Skin epidermis (tissue), 12 donors: Measurements from ENCODE around the gene TOX2.

Source experiments
- H3K27ac ChIP-seq, 21 experiments: fragments of 200-600 bp; sonication (generic) in 11 of 21; one replicate each; pipeline ENCODE4 v1.5.0; 2020; ENCODE audit warnings: mild to moderate bottlenecking in 3 of 21, inconsistent platforms in 2 of 21, moderate library complexity in 2 of 21
- H3K4me3 ChIP-seq, 7 experiments: fragments of 200-600 bp; sonication (generic) in 2 of 7; one replicate each; pipeline ENCODE4 v1.5.0; 2020; ENCODE audit warnings: inconsistent platforms in 2 of 7, mild to moderate bottlenecking in 2 of 7, moderate library complexity in 1 of 7

TOX2 gene

GRCh38 chr20:44081476-44081875 is 166.8 kb downstream of the TOX2 start:
- no peak overlapping the region for H3K27ac ChIP-seq
- no peak overlapping the region for H3K4me3 ChIP-seq

- Histone ChIP-seq H3K4me3 (no peak overlapping the region), H3K27ac (no peak overlapping the region)
Measured at GRCh38 chr20:44081888-44082287, 167.2 kb downstream of the TOX2 start.

DNA sequence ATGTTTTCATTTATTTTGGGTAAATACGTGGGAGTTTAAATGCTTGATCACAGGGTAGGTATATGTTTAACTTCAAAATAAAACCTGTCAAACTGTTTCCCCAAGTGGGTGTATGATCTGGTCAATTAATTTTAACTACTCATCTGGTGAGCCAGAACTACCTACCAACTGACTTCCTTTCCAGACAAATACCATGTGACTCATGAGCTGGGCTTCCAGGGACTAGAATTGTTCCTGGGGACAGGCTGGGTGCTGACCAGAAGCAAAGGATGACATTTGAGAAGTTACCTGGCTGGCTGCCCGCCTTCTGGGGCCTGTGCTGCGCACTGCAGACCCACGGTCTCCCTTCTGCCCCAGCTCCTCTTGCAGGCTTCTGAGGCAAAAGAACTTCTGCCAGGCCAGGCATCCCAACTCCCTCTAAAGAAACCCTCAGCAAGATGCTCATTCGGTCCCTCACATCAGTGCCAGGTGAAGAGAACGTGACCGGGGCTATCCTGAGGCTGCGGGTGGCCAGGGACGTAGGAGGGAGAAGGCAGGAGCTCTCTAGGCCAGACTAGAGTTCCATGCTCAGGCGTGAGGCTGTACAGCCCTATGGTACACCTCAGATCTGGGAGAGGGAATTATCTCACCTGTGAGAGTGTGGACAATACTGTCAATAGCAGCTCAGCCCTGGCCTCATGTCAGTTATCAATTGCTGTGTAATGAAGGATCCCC is 168.7 kb downstream of the TOX2 start:
- H3K4me3 ChIP-seq: no peak overlapping the region
- no peak overlapping the region for H3K27ac ChIP-seq

GRCh38 chr20:44084439-44084838 is 169.8 kb downstream of the TOX2 start:
- Histone ChIP-seq H3K27ac (no peak overlapping the region), H3K4me3 (no peak overlapping the region)

GRCh38 chr20:44084891-44085290 is 170.2 kb downstream of the TOX2 start:
- H3K4me3 ChIP-seq: no peak overlapping the region
- H3K27ac ChIP-seq: no peak overlapping the region

DNA sequence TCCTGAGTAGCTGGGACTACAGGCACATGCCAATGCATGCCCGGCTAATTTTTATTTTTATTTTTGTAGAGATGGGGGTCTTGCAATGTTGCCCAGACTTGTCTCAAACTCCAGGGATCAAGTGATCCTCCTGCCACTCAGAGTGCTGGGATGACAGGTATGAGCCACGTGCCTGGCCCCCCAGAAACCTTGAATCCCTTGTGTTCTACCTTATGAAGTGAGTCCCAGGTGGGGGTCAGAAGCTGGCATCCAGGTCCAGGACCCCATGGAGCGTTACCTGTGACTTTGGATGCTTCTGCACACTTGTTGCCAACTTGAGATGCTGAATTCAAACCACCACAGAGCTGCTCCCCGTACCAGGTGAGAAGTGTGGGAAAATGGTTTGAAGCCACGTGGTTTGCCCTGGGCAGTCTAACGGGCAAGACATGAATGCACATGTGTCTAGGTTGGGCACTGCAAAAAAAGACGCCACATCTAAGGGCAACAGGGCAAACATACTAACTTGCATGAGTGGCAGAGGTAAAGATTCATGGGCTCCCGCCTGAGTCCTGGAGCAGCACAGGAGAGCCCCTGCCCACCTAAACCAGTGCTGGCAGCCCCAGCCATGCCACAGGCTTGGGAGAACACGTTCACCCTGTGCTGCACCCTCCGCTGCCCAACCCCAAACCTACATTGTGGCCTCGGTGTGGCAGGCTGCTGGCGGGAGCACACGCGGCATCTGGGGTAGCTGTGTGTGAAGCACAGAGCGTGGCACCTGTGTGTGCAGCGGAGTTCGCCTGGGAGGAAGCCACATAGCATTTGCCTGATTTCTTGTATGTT is 171.2 kb downstream of the TOX2 start:
- H3K27ac ChIP-seq: no peak overlapping the region

DNA sequence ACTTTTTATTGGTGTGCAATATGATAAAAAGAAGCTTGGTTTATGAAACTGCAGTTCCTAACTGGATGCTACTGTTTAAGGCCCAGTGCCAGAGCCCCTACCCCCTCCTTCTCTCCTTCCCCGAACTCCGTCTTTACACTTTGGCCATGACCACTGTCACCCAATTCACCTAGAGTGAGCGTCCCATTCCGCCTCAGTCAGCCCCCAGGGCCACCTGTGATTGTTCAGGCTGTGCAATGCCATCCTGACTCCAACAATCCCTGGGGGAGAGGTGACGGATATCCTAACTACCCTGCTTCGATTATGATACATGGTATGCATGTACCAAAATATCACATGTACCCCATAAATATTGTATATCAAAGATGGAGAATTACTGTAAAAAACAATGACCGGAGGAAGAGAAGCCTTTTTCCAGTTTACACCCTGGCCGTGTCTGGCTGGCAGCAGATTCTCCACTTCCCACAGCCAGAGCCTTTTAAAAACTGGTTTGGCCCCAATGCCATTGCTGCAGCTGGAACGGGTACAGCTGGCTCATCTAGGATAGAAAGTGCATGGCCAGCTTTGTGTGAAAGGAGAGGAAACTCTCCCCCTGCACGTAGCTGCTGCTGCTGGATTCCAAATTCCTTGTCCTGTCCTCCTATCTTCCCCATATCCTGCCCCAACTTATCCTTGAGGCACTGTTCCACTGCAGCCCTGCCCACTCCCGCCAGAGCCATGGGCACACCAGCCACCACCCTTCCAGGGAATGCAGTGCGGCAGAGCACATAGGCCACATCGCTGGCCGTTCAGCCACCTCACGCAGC is 172.6 kb downstream of the TOX2 start:
- Histone ChIP-seq H3K27ac (no peak overlapping the region), H3K4me3 (no peak overlapping the region)

More for the DNA sequence above, 171.2 kb downstream of the TOX2 start:
- no peak overlapping the region for H3K4me3 ChIP-seq

DNA sequence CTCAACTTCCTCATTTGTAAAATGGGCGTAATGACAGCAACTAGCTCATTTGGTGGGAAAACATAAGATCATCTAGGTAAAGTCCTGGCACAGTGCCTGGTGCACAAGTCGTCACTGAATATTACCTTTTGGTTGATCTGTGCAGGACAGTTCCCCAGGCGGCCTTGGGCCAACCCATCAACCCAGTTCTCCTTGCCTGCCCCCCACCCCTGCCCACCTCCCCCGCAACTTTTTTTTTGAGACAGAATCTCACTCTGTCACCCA is 173.1 kb downstream of the TOX2 start:
- H3K27ac ChIP-seq: no peak overlapping the region

DNA sequence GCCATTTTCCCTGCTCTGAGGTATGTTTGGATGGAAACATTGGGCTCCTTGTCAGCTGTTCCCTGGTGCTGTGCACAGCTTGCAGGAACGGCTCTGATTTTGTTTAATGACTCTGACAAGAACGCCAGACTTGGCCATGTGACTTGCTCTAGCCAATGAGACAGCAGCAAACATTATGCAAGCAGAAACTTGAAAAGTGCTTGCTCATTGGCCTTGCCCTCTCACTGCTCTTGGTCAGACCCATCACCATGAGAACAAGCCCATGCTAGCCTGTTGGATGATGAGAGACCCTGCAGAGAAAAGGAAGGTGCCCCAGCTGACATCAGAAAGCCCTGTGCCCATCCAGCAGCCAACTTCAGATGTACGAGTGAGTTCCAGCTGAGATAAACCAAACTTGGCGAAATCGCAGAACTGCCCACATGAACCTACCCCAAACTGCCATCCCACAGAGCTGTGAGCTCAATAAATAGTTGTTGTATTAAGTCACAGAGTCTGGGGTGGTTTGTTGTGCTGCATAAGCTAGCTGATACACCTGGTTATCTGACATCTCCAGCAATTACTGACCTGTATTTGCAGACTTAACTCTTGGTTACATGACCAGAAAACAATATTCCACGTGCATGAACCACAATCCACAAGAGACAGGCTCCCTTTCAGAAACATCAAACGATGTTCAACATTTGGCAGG is 175.5 kb downstream of the TOX2 start:
- H3K27ac ChIP-seq: no peak overlapping the region

More for the DNA sequence above, 173.1 kb downstream of the TOX2 start:
- H3K4me3 ChIP-seq: no peak overlapping the region

GRCh38 chr20:44091026-44091425 is 176.4 kb downstream of the TOX2 start:
- no peak overlapping the region for H3K27ac ChIP-seq
- H3K4me3 ChIP-seq: no peak overlapping the region

More for the DNA sequence above, 175.5 kb downstream of the TOX2 start:
- H3K4me3 ChIP-seq: no peak overlapping the region

DNA sequence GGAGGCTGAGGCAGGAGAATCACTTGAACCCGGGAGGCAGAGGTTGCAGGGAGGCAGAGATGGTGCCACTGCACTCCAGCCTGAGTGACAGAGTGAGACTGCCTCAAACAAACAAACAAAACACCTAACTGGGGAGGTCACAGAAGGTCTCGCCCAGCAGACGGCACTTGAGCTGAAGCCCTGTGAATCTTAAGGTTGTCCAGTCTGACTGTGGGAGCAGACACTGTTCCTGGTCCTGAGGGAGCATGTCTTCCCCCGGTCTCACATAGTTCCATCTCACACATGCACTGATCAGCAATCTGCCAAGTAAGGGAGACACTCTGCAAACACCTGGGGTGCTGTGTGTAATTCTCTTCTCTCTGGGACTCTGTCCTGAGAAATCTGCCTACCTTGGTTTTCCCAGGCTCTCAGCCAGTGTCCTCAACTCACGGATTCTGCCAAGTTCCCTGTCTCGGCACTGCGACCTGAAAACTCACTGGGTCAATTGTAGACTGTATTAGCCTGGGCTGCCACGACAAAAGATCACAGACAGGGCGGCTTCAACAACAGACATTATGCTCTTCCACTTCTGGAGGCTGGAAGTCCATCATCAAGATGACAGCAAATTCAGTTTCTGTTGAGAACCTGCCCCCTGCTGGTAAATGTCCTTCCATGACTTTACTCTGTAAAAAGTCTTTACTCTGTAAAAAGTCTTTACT is 178.0 kb downstream of the TOX2 start:
- H3K27ac ChIP-seq: no peak overlapping the region

GRCh38 chr20:44093249-44093582 is 178.6 kb downstream of the TOX2 start:
- Histone ChIP-seq H3K27ac (no peak overlapping the region), H3K4me3 (no peak overlapping the region)

More for the DNA sequence above, 178.0 kb downstream of the TOX2 start:
- no peak overlapping the region for H3K4me3 ChIP-seq

GRCh38 chr20:44095831-44096230 is 181.2 kb downstream of the TOX2 start:
- Histone ChIP-seq H3K27ac (no peak overlapping the region), H3K4me3 (no peak overlapping the region)

DNA sequence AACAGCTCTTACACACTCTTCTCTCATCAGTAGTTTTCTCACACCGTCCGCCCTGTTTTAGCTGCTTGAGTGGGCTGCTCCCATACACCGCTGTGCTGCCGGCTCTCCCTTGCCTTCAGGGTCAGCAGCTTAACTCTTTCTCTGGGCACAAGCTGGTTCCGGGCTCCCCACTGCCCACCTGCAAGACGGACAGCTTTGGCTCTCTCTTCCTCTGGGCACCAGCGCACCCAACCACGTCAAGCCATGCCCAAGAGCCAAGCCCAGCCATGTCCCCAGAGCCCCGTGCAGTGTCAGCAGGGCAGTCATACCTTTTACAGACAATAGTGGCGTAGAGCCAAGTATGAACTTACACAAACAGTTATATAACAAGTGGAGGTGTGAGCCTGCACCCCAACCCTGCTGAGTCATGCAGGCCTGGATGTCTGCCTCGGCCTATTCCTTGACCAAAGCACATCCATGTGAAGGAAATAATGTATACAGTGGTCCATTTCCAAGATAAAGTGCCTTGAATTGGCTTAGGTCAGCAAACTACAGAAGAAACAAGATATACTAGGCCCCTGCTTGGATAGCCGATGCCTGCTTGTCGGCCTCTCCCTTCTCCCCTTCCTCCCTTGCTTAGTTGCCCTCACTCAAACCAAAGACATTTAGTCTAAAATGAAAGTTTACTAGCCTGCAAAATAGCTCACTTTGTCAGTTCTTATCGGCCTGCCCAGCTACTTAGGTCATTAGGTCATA is 183.0 kb downstream of the TOX2 start:
- H3K27ac ChIP-seq: no peak overlapping the region
- no peak overlapping the region for H3K4me3 ChIP-seq

GRCh38 chr20:44098256-44098630 is 183.6 kb downstream of the TOX2 start:
- Histone ChIP-seq H3K4me3 (no peak overlapping the region), H3K27ac (no peak overlapping the region)

- no peak overlapping the region for H3K27ac ChIP-seq
- no peak overlapping the region for H3K4me3 ChIP-seq
Measured at GRCh38 chr20:44098657-44099056, 184.0 kb downstream of the TOX2 start.

DNA sequence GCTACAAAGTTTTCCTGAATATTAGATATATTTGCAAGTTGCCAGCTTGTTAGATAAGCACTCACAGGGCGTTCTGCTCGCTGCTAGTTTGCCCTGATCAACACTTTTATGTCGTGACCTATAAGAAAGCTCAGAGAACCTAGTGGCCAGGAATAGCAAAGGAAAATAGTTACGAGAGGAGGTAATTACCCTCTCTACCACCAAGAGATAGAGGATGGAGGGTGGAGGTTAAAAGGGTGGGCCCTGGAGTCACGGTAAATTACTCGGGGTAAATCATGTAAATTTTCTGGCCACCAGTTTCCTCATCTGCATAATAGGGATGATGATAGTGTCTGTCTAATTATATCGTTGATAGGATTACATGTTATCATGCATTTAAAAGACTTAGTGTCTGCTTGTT is 185.2 kb downstream of the TOX2 start:
- Histone ChIP-seq H3K4me3 (no peak overlapping the region), H3K27ac (no peak overlapping the region)

GRCh38 chr20:44102582-44102981 is 187.9 kb downstream of the TOX2 start:
- H3K4me3 ChIP-seq: no peak overlapping the region
- no peak overlapping the region for H3K27ac ChIP-seq
